Right atrium auricular region (tissue), 2 donors: ENCODE measurements around the gene PRODH. TPM values are rescaled to one million over a fixed set of nuclear protein-coding genes. Genes with fewer than 3 reads are reported as not detected.
"Not testable (repeated sequence)": the region's sequence is repeated elsewhere in the genome, so short reads cannot be mapped to it uniquely, and the experiment has no call there.

Experiments used
- DNase-seq: peaks from one replicate; pipeline ENCODE4 v3.0.0-alpha.2; 2019; ENCODE audit warnings: low spot score
- H3K27ac ChIP-seq, 2 donors: fragments of 200-600 bp; sonication (generic); 1 replicate in 1 of 2; 2 replicates in 1 of 2; pipeline ENCODE4 v1.5.1; 2016 to 2019
- H3K27me3 ChIP-seq, 2 donors: fragments of 200-600 bp; sonication (generic); one replicate each; pipeline versions ENCODE4 v1.5.1 to v1.6.0; 2017 to 2019
- H3K36me3 ChIP-seq: fragments of 200-600 bp; sonication (generic); one replicate; pipeline ENCODE4 v1.5.1; 2016
- H3K4me1 ChIP-seq, 2 donors: fragments of 200-600 bp; sonication (generic); one replicate each; pipeline versions ENCODE4 v1.5.1 to v1.6.0; 2017 to 2019
- H3K4me3 ChIP-seq, 2 donors: fragments of 200-600 bp; sonication (generic); 1 replicate in 1 of 2; 2 replicates in 1 of 2; pipeline ENCODE4 v1.5.1; 2017 to 2019; ENCODE audit warnings: mild to moderate bottlenecking in 1 of 2, moderate library complexity in 1 of 2
- H3K9me3 ChIP-seq, 2 donors: fragments of 200-600 bp; sonication (generic); one replicate each; pipeline ENCODE4 v1.5.1; 2019
- CTCF ChIP-seq, 2 donors: fragments of 200-600 bp; sonication (generic); IDR thresholded peaks; one replicate each; pipeline ENCODE4 v1.5.1; 2019; ENCODE audit warnings: antibody characterized with exemption in 2 of 2
- total RNA-seq, 2 donors: library from RNA; depleted of rRNA; stranded (reverse); fragments of >200 nt; gene quantifications; one replicate each; pipeline ENCODE4 v1.1.0, GENCODE V29; 2016

PRODH gene
- total RNA-seq, 2 donors from 2014 or later = 1.7 to 8.0 TPM

- no peaks in the 10 kb centered on the region for H3K36me3 ChIP-seq
- no peaks in the 10 kb centered on the region for H3K4me1 ChIP-seq
- DNase-seq = no peak
- no peak for TF ChIP-seq CTCF (IDR thresholded peaks at IDR 0.05)
- H3K4me3 ChIP-seq = no peak overlapping the region
- no peaks in the 10 kb centered on the region for H3K27me3 ChIP-seq
- no peaks in the 10 kb centered on the region for H3K9me3 ChIP-seq
- H3K27ac ChIP-seq = no peak overlapping the region
Measured at GRCh38 chr22:18888115-18888514, 48.0 kb downstream of the PRODH start.

- not testable (repeated sequence) for H3K27me3 ChIP-seq, H3K27ac ChIP-seq, H3K36me3 ChIP-seq, DNase-seq, H3K4me1 ChIP-seq, H3K9me3 ChIP-seq, H3K4me3 ChIP-seq
Measured at GRCh38 chr22:18884465-18884864, 51.6 kb downstream of the PRODH start.

GRCh38 chr22:18881260-18881659 is 54.8 kb downstream of the PRODH start:
- not testable (repeated sequence) for H3K4me3 ChIP-seq, H3K27ac ChIP-seq, H3K36me3 ChIP-seq, H3K9me3 ChIP-seq, H3K27me3 ChIP-seq, H3K4me1 ChIP-seq
- peak; percentile 57 for DNase-seq

Other genes with a start within 250 kb of the PRODH start
- gene DGCR6, start 30.0 kb downstream of the PRODH start, total RNA-seq = 10 to 100 TPM in 1 of 2 donors, 1 to 10 TPM in 1; 2.9 to 17.5 TPM
- gene DGCR2, start 186.1 kb upstream of the PRODH start, total RNA-seq = 10 to 100 TPM; 32.8 to 48.1 TPM
- gene TSSK2, start 195.0 kb upstream of the PRODH start, total RNA-seq = not detected
- gene ESS2, start 208.4 kb upstream of the PRODH start, total RNA-seq = 10 to 100 TPM in 1 of 2 donors, 1 to 10 TPM in 1; 8.5 to 12.0 TPM
- gene GSC2, start 214.0 kb upstream of the PRODH start, total RNA-seq = not detected
- 10 to 100 TPM; 12.7 to 27.6 TPM for gene SLC25A1, start 242.4 kb upstream of the PRODH start, total RNA-seq